ENCODE measurements around the gene GIPC3.

The GIPC3 gene

DNA sequence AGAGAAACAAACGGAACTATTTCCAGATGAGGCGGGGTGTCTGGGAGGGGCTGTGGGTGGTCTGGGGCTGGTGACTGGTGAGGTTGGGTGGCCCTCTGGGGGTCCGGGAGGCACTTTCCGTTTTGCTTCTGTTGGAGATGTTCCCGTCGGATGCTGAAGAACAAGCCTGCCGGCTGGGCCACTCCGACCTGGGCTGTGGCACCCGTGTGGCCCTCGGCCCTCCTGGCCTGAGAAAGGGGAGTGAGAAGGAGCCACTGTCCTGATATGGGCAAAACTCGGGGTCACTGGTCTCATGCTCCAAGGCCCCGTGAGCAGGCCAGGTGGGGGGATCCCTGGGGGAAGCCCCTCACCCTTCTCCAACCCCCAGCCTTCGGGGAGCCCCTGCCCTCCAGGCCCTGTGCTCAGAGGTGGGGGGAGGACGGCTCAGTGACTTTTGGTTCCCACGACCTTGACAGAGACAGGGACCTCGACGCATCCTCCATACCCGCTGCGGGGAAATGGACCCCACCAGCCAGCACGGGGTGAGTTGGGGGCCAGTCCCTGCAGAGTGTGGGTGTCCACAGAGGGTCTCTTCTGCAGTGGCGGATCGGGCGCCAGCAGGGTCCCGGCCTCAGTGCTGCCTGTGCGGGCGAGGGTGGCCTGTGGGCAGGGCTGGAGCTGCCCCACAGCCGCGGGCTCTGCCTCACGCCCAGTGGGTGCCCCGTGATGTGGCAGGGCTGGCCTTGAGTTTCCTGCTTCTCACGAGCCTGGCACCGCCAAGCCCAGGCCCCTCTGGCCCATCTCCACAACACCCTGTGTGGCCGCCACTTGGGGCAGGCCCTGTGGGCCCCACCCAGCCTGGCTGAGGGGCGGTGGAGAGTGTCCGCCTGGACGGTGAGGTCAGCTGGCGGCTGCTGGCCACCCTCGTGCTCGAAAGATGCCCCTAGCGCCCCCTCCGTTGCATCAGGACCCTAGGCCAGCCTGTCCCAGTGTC lies 25.8 kb downstream of the GIPC3 start:
- TF ChIP-seq CTCF (IDR thresholded peaks at IDR 0.05), result no peak

GRCh38 chr19:3611841-3612240 lies 26.6 kb downstream of the GIPC3 start:
- no peak for TF ChIP-seq CTCF (IDR thresholded peaks at IDR 0.05)

DNA sequence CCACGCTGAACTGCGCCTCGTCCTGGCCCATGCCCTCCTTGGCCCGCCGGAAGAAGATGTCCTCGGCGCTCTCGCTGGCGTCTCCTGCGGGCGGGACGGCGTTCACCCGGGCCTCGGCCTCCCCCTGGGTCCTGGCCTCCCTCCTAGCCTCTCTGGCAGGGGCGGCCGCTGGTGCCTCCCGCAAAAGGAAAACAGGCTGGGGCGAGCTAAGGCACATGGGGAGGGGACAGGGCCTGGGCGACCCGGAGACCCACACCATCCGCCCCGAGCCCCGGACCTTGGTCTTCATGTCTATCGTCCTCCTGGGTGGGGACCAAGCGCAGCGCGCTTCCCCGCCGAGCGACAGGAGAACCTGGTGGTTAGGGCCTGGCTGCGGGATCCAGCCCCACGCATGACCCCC lies 27.1 kb downstream of the GIPC3 start:
- no peak for TF ChIP-seq CTCF (IDR thresholded peaks at IDR 0.05)

DNA sequence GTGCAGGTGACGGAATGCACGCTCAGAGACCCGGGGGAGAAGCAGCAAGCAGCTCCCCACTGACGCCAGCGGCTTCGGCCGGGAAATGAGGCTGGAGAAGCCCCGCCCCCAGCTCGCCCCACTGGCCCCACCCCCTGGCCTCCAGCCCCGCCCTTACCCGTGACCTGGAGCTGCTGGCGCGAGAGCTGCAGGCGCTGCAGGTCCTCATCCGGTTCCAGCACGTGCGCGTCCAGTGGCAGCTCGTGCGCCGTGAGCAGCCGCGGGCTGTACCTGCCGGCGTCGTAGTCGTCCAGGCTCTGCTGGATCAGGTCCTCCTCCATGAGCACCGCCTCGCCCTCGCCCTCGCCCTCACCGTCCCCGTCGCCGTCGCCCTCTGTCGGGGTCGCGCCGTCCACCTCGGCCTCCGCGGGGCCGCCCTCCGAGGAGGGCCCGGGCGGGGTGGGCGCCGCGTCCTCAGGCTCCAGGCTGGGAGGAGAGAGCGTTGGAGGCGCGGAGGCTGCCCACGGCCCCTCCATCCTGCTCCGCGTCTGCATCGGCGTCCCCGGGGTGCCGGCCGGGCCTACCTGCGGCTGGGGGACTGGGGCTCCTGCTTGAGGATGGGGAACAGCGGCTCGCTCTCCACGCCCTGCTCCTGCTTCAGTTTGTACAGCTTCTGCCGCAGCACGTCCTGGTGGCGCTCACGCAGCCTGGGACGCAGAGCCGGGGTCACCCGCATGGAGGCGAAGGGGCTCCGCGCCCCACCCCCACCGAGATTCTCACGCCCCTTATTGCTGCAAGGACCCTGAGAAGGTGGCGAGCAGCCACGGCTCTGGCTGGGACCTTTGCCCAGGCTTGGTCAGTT lies 27.8 kb downstream of the GIPC3 start:
- TF ChIP-seq CTCF (IDR thresholded peaks at IDR 0.05), result no peak

DNA sequence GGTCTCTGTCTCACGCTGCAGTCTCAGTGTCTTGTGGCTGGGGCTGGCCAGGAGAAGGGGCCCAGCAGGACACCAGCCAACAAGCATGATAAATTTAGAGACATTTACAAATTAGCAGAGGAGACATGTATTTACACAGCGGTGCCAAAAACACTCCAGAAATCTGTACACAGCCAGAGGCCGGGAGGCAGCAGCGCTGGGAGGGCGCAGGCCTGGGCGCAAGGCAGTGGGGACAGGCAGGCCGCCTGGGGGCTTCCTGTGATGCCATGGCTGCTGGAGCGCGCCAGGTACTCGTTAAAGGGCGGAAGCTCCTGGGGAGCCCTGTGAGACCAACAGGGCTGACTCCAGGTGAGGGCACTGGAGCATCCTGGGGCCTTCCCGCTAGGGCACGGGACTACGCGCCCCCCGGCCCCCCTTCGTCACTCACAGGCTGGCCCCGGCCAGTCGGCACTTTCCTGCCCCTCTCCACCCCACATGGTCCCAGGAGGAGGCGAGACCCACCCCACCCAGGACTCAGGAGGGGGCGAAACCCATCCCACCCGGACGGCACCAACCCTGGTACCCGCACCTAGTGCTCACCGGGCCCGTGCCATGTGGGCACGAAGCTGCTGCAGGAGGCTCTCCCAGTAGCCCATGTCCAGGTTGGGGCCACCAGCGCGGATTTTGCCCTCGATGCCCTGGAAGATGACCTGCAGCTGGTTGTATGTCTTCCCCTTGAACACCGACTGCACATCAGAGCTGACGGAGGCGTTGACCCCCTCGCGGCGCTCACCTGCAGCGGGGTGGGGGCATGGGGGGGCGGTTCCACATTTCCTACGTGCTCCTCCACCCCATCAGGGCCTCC lies 28.8 kb downstream of the GIPC3 start:
- no peak for TF ChIP-seq CTCF (IDR thresholded peaks at IDR 0.05)

- TF ChIP-seq CTCF (IDR thresholded peaks at IDR 0.05), result no peak
Measured at GRCh38 chr19:3614858-3615505, 29.7 kb downstream of the GIPC3 start.

Data from LNCAP (cell line).